BLaER1 (cell line): Measurements from ENCODE around the gene SLC17A4.

ENCODE experiments used
- H3K27ac ChIP-seq: shearing (Covaris generic); formaldehyde crosslinking; 2 replicates; pipeline ENCODE4 v1.8.1; 2022
- H3K27me3 ChIP-seq: shearing (Covaris generic); formaldehyde crosslinking; 2 replicates; pipeline ENCODE4 v1.8.1; 2022
- H3K36me3 ChIP-seq: shearing (Covaris generic); formaldehyde crosslinking; 2 replicates; pipeline ENCODE4 v1.8.1; 2022
- H3K4me1 ChIP-seq: shearing (Covaris generic); formaldehyde crosslinking; 2 replicates; pipeline ENCODE4 v1.8.1; 2022
- H3K4me2 ChIP-seq: shearing (Covaris generic); formaldehyde crosslinking; 2 replicates; pipeline ENCODE4 v1.8.1; 2022
- H3K4me3 ChIP-seq: shearing (Covaris generic); formaldehyde crosslinking; 2 replicates; pipeline ENCODE4 v1.8.1; 2022
- H3K9ac ChIP-seq: shearing (Covaris generic); formaldehyde crosslinking; 2 replicates; pipeline ENCODE4 v1.8.1; 2022
- H3K9me3 ChIP-seq: shearing (Covaris generic); formaldehyde crosslinking; 2 replicates; pipeline ENCODE4 v1.8.1; 2022
- H4K20me1 ChIP-seq: shearing (Covaris generic); formaldehyde crosslinking; 2 replicates; pipeline ENCODE4 v1.8.1; 2022
- Cebpa-rat ChIP-seq: shearing (Covaris generic); IDR thresholded peaks from 2 replicates; pipeline ENCODE4 v1.8.1; 2022

SLC17A4 gene

GRCh38 chr6:25801436-25801835 lies 46.9 kb downstream of the SLC17A4 start:
- TF ChIP-seq Cebpa-rat = no peak
- H3K4me3 ChIP-seq = no peak overlapping the region
- no peaks in the 10 kb centered on the region for H4K20me1 ChIP-seq
- H3K36me3 ChIP-seq = no peaks in the 10 kb centered on the region
- no peak overlapping the region for H3K4me2 ChIP-seq
- no peak overlapping the region for H3K9ac ChIP-seq
- H3K27ac ChIP-seq = no peak overlapping the region
- no peaks in the 10 kb centered on the region for H3K9me3 ChIP-seq
- no peaks in the 10 kb centered on the region for H3K4me1 ChIP-seq
- no peaks in the 10 kb centered on the region for H3K27me3 ChIP-seq

GRCh38 chr6:25804804-25805203 lies 50.3 kb downstream of the SLC17A4 start:
- no peak overlapping the region for H3K27ac ChIP-seq
- no peaks in the 10 kb centered on the region for H3K36me3 ChIP-seq
- no peaks in the 10 kb centered on the region for H3K9me3 ChIP-seq
- no peaks in the 10 kb centered on the region for H3K27me3 ChIP-seq
- TF ChIP-seq Cebpa-rat = no peak
- H3K4me3 ChIP-seq = no peak overlapping the region
- H3K4me1 ChIP-seq = no peaks in the 10 kb centered on the region
- no peak overlapping the region for H3K9ac ChIP-seq
- H3K4me2 ChIP-seq = no peak overlapping the region
- no peaks in the 10 kb centered on the region for H4K20me1 ChIP-seq

GRCh38 chr6:25815194-25815593 lies 60.7 kb downstream of the SLC17A4 start:
- TF ChIP-seq Cebpa-rat = no peak
- Histone ChIP-seq H3K36me3 (no peaks in the 10 kb centered on the region), H4K20me1 (no peaks in the 10 kb centered on the region), H3K27ac (no peak overlapping the region), H3K4me3 (no peak overlapping the region), H3K27me3 (no peaks in the 10 kb centered on the region), H3K9me3 (no peaks in the 10 kb centered on the region), H3K4me1 (no peaks in the 10 kb centered on the region), H3K4me2 (no peak overlapping the region), H3K9ac (no peak overlapping the region)

- H3K27ac ChIP-seq = no peak overlapping the region
- H4K20me1 ChIP-seq = no peaks in the 10 kb centered on the region
- no peak for TF ChIP-seq Cebpa-rat
- H3K9ac ChIP-seq = no peak overlapping the region
- H3K4me2 ChIP-seq = no peak overlapping the region
- no peaks in the 10 kb centered on the region for H3K27me3 ChIP-seq
- no peak overlapping the region for H3K4me3 ChIP-seq
- no peaks in the 10 kb centered on the region for H3K9me3 ChIP-seq
- H3K36me3 ChIP-seq = no peaks in the 10 kb centered on the region
- no peaks in the 10 kb centered on the region for H3K4me1 ChIP-seq
Observed at GRCh38 chr6:25816252-25816651, 61.7 kb downstream of the SLC17A4 start.

GRCh38 chr6:25821341-25821740 lies 66.8 kb downstream of the SLC17A4 start:
- H3K9ac ChIP-seq = no peak overlapping the region
- no peaks in the 10 kb centered on the region for H3K27me3 ChIP-seq
- no peak for TF ChIP-seq Cebpa-rat
- H3K27ac ChIP-seq = no peak overlapping the region
- H3K4me3 ChIP-seq = no peak overlapping the region
- H3K36me3 ChIP-seq = no peaks in the 10 kb centered on the region
- no peak overlapping the region for H3K4me2 ChIP-seq
- no peaks in the 10 kb centered on the region for H3K4me1 ChIP-seq
- no peaks in the 10 kb centered on the region for H4K20me1 ChIP-seq
- H3K9me3 ChIP-seq = no peaks in the 10 kb centered on the region

GRCh38 chr6:25829375-25829774 lies 74.8 kb downstream of the SLC17A4 start:
- no peaks in the 10 kb centered on the region for H3K27me3 ChIP-seq
- no peaks in the 10 kb centered on the region for H4K20me1 ChIP-seq

GRCh38 chr6:25830458-25830857 lies 75.9 kb downstream of the SLC17A4 start:
- H3K27me3 ChIP-seq = no peaks in the 10 kb centered on the region
- H3K9ac ChIP-seq = no peak overlapping the region
- no peaks in the 10 kb centered on the region for H3K4me1 ChIP-seq
- H3K4me2 ChIP-seq = no peak overlapping the region
- no peak overlapping the region for H3K4me3 ChIP-seq
- no peaks in the 10 kb centered on the region for H3K36me3 ChIP-seq
- TF ChIP-seq Cebpa-rat = no peak
- H3K9me3 ChIP-seq = no peaks in the 10 kb centered on the region
- H3K27ac ChIP-seq = no peak overlapping the region
- H4K20me1 ChIP-seq = no peaks in the 10 kb centered on the region

More at GRCh38 chr6:25829375-25829774, 74.8 kb downstream of the SLC17A4 start:
- Histone ChIP-seq H3K9me3 (no peaks in the 10 kb centered on the region), H3K4me1 (no peaks in the 10 kb centered on the region), H3K4me3 (no peak overlapping the region), H3K27ac (no peak overlapping the region), H3K4me2 (no peak overlapping the region), H3K36me3 (no peaks in the 10 kb centered on the region), H3K9ac (no peak overlapping the region)
- no peak for TF ChIP-seq Cebpa-rat
